ENCODE results near the gene SOX1.

The SOX1 gene

GRCh38 chr13:112034231-112034630 lies 32.7 kb upstream of the SOX1 start:
- no peak overlapping the region for H3K4me3 ChIP-seq (ENCODE audit: control insufficient read depth, low read depth, low read length)
- no peak for TF ChIP-seq CTCF (IDR thresholded peaks at IDR 0.05; ENCODE audit: control insufficient read depth, insufficient read depth, low read depth, low read length, missing control alignments)
- no peak for DNase-seq (ENCODE audit: low read depth)

GRCh38 chr13:112034846-112035245 lies 32.1 kb upstream of the SOX1 start:
- no peak for TF ChIP-seq CTCF (IDR thresholded peaks at IDR 0.05; ENCODE audit: control insufficient read depth, insufficient read depth, low read depth, low read length, missing control alignments)
- no peak for DNase-seq (ENCODE audit: low read depth)
- H3K4me3 ChIP-seq (ENCODE audit: control insufficient read depth, low read depth, low read length) = no peak overlapping the region

DNA sequence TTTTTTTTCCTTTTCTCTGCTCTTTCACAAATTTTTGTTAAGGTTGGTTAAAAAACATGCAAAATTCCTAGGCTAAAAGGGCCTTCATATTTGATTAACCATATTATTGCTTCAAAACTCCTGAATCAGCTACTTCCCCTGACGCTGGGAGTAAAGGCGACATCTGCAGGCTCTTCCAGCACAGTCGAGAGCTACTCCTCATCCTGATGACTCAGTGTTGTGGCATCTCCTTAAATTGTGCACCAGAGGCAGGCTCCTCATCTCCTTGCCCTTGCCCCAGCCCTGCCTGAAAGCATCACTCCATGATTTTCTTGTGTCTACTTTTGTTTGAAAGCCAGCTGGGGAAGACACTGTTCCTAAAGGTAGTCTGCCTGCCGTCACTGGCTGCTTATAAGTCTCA lies 24.5 kb upstream of the SOX1 start:
- no peak overlapping the region for H3K4me3 ChIP-seq (ENCODE audit: control insufficient read depth, low read depth, low read length)
- DNase-seq (ENCODE audit: low read depth) = no peak
- no peak for TF ChIP-seq CTCF (IDR thresholded peaks at IDR 0.05; ENCODE audit: control insufficient read depth, insufficient read depth, low read depth, low read length, missing control alignments)

- TF ChIP-seq CTCF (IDR thresholded peaks at IDR 0.05; ENCODE audit: control insufficient read depth, insufficient read depth, low read depth, low read length, missing control alignments) = no peak
- DNase-seq (ENCODE audit: low read depth) = no peak
- no peak overlapping the region for H3K4me3 ChIP-seq (ENCODE audit: control insufficient read depth, low read depth, low read length)
Observed at GRCh38 chr13:112052213-112052612, 14.7 kb upstream of the SOX1 start.

DNA sequence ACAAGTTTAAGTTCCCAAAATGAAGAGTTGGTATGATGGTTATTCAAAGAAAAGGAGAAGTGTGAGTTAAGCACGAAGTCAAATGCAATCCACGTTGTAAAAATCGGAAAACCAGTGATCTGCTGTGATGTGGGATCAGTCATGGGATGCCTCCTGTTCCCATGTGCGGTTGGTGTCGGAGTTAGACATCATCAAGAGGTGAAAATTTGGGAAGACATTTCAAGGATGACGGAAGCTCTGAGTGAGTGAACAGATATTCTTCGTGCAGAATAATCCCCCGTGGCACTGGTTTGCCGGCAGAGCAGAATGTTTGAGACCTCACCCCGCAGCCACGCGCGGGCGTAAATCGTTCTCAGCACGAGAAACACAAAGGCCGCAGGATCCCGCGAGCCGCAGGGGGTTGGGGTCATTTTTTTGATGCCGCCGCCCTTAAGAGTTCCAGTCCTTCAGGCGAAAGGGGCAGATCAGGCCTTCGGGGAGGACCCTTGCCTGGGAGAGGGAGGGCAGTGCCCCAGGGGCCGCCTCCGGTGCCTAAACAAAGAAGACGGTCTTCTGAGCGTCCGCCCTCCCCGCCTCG lies 13.7 kb upstream of the SOX1 start:
- DNase-seq (ENCODE audit: low read depth) = no peak
- TF ChIP-seq CTCF (IDR thresholded peaks at IDR 0.05; ENCODE audit: control insufficient read depth, insufficient read depth, low read depth, low read length, missing control alignments) = no peak
- H3K4me3 ChIP-seq (ENCODE audit: control insufficient read depth, low read depth, low read length) = no peak overlapping the region

DNA sequence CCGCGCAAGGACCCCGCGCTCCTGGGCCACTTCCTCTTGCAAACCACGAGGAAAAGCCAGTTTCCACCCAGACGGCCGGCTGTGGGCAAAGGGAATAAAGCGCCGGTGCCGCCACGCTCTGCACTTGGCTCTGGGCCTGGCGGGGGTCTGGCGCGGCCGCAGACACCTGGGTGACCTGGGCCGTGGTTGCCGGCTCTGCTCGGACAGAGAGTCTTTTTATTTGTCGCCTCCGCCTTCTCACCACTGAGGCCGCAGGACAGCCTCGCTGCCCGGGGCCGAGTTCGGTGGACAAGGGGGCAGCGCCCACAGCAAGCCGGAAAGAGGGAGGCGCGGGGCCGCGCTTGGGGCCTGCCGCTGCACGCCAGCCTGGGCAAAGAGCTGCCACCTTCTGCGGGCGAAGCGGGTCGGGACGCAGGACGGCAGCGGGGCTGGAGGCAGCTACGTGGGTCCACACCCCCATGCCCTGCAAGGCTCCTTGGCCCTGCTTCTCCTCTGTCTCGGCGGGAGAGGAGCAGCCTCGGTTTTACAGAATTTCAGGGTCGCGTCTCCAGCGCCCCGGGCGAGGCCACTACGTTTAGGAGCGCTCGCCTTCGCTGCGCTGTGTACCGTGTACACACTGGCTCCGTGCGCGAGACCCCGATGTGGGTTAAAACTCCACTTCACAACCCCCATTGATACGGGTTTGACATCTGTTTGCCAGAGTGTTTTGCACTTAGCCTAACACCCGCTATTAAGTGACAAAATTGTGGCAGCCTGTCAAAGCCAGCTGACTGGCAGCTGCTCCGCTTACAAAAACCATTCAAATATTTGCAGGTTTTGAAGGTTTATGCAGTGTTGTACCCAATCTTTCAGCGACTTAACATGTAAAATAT lies 13.0 kb upstream of the SOX1 start:
- no peak for DNase-seq (ENCODE audit: low read depth)
- H3K4me3 ChIP-seq (ENCODE audit: control insufficient read depth, low read depth, low read length) = no peak overlapping the region
- TF ChIP-seq CTCF (IDR thresholded peaks at IDR 0.05; ENCODE audit: control insufficient read depth, insufficient read depth, low read depth, low read length, missing control alignments) = no peak
